SKM-1 treated with dmso at 0.1 percent for 144 hours (cell line): ENCODE measurements around the gene MAZ.
"Not testable (repeated sequence)": the region's sequence is repeated elsewhere in the genome, so short reads cannot be mapped to it uniquely, and the experiment has no call there.

Experiments
- DNase-seq: peaks from one replicate; lab custom pipeline; 2025; ENCODE audit not compliant: unreplicated experiment; lab: John Stamatoyannopoulos, UW

Gene MAZ

GRCh38 chr16:29806099-29806579, at the start of gene MAZ:
MAZ (plus strand) TSS chr16:29806529; CDS start chr16:29806702, 173 bp downstream.
- peak; percentile 80 for DNase-seq

DNA sequence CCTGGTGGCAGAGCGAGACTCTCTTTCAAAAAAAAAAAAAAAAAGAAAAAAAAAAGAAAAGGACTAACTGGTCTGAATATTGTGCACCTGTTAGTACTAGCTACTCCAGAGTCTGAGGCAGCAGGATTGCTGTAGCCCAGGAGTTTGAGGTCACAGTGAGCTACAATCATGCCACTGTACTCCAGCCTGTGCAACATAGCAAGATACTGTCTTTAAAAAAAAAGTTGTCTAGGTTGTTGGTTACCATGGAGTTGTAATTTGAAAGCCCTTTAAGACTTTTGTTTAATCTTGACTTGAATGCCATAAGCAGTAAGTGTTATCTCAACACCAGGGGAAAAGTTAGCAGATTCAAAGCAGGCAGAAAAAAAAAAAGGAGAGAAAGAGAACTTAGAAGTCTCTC, 49.7 kb upstream of the MAZ start:
- DNase-seq = no peak

GRCh38 chr16:29757086-29757485, 49.2 kb upstream of the MAZ start:
- DNase-seq = not testable (repeated sequence)

DNA sequence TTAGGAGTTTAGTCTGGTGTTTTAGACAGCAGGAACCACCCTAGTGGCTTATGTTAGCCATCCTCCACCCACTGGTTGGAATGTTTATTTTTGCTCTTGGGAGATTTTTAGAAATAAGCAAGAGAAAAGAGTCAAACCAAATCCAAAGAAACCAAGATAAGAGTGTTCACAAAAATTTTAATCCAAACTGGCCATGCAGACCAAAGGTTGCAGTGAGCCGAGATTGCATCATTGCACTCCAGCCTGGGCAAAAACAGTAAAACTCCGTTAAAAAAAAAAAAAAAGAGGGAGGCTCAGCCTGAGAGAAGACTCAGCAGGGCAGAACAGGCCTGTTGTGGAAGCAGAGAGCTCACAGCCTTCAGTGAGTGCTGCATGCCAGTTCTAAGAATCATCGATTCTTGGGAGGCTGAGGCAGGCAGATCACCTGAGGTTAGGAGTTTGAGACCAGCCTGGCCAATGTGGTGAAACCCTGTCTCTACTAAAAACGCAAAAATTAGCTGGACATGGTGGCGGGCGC, 48.3 kb upstream of the MAZ start:
- no peak for DNase-seq

- no peak for DNase-seq
Observed at GRCh38 chr16:29760567-29761279, 45.6 kb upstream of the MAZ start.

- not testable (repeated sequence) for DNase-seq
Observed at GRCh38 chr16:29761280-29761651, 45.1 kb upstream of the MAZ start.

DNA sequence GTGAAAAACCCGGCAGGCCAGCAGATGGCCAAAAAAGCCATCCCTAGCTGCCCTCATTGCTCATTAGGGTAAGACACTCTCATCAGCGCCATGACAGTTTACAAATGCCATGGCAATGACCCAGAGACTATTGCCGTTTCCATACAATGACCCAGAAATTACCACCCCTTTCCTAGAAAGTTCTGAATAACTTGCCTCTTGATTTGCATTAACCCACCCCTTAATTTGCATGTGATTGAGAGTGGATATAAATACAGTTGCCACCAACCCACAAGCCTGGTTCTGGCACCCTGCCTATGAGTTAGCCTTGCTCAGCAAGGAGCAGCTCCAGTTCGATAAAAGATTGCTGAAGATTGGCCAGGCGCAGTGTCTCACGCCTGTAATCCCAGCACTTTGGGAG, 44.4 kb upstream of the MAZ start:
- DNase-seq = no peak

GRCh38 chr16:29763326-29763725, 43.0 kb upstream of the MAZ start:
- no peak for DNase-seq

DNA sequence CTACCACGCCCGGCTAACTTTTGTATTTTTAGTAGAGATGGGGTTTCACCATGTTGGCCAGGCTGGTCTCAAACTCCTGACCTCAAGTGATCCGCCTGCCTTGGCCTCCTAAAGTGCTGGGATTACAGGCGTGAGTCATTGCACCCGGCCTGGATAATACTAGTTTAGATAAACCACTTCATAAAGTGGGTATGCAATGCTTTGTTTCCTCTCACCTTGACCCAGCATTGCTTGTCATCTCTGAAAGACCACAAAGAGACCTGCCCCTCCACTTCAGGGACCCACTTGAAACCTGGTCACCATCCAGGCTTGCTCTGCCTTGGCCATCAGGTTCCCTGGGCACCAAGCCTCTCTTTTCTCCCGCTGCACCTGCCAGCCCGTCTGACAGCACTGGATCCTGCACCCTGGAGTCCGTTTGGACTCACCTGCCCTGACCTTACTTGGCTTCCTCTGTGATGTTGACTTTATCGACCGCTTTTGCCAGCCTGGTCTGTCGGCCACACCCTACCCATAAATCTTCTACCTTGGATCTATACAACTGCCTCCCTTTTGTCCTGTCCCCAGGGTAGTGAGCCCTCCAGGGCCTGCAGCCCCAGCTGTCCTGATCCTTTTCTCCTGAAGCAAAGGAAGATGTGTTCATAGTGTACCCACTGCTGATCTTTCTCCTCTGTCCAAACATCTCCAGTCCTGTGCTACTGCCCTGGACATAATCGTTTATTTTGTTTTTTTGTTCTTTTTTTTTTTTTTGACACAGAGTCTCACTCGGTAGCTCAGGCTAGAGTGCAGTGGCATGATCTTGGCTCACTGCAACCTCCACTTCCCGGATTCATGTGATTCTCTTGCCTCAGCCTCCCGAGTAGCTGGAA, 40.9 kb upstream of the MAZ start:
- no peak for DNase-seq

DNA sequence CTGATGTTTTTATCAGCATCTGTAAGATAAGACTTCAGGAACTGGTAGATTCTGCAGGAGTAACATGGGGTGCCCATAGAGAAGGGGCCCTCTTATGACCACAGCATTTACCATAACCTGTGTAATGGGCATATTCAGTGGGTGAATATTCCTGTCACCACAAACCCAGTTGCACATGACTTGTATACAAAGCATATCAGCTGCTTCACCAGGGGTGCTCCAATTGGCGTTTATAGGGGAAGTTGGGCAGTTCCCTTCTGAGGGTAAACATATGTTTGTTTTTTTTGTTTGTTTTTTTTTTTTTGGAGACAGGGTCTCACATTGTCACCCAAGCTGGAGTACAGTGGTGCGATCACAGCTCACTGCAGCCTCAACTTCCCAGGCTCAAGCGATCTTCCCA, 39.8 kb upstream of the MAZ start:
- DNase-seq = no peak

GRCh38 chr16:29767062-29767461, 39.3 kb upstream of the MAZ start:
- DNase-seq = no peak

DNA sequence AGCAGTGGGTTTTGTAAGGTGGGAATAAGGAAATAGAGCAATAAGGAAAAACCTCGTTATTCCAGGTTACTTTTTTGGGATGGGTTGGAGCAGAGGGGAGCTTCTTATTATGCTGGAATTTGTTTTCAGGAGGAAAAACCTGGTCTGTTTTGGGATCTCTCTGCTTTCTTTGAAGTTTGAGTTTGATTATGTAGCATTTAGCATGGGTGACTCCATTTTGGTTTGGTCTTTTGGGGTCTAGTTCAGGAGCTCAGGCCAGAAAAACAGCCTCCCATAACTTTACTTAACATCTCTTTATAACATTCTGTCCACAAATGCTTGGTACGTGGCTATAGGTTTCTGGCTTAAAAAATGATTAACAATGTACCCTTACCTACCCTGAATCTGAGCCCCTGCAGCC, 36.8 kb upstream of the MAZ start:
- no peak for DNase-seq

DNA sequence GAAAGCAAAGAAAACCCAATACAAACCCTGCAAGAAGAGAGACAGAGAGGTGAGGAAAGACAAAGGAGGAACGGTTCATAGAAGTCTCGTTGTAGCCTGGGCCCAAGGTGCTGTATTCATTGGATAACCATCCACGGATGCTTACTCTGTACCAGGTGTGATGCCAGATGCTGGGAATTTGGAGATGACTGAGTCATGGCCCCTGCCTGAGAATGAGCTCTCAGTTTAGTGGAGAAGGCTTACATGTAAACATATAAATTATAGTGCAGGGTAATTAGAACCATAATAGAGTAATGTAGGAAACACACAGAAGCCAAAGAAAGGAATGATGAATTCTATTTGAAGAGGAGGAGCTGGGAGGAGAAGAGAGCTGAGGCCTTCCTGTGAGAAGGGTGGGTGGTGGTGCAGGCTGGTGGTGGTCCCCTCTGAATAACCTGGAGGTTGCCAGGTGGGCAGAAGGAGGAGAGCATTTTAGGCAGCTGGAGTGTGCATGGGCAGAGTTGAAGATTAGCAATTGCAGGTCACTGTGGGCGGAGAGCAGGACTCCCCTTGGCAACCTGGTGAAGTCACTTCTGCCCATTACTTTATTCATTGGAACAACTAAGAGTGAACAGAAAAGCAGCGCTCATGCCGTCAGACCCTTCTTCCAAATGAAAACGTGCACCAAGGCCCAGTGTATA, 35.9 kb upstream of the MAZ start:
- DNase-seq = no peak

GRCh38 chr16:29772330-29772729, 34.0 kb upstream of the MAZ start:
- not testable (repeated sequence) for DNase-seq

DNA sequence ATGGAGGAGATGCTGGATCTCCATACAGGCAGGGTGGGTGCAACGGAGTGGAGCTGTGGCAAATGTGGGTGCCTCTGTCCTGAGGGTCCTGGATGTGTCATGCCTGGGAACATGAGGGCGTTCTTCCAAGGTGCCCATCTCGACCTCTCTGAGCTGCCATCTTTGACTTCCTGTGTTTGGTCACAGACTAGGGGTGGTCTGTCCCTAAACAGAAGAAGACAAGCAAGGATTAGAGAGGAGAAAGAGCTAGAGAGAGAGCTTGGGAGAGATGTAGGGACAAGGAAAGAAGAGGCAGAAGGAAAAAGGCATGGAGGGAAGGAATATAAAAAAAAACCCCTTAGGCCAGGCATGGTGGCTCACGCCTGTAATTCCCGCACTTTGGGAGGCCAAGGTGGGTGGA, 31.6 kb upstream of the MAZ start:
- DNase-seq = no peak

DNA sequence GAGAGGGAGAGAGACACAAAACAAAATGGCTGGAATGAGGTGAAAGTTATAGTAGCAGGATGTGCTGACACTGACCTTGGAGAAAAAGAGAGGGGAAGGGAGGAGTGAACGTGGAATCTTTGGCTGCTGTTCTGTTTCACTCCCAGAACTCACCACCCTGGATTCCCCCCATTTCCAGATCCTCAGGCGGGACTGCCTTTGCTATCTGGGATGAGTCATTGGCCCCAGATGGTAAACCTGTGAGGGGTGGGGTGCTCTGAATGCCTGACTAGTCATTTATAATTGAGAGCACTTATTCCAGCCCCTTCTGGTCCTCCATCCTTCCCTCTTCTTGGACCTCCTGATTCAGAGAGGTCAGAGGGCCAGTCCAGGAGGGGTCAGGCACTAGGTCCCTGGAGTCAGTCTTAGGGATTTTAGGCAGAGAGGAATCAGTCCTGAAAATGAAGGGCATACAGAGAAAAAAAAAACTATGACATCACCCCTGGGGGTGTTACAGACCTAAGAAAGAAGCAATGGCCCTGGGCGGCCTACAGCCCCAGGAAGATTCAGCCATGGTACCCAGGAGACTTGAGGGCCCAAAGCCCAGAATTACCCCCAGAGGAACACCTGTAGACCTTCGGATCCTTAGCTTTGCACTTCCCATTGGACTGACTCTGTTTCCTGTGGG, 30.5 kb upstream of the MAZ start:
- DNase-seq = no peak

- no peak for DNase-seq
Observed at GRCh38 chr16:29777576-29778350, 28.6 kb upstream of the MAZ start, which contains the start of gene ZG16. ZG16 (plus strand) TSS chr16:29778256; CDS start chr16:29779267, 1,011 bp downstream.

- DNase-seq = no peak
Observed at GRCh38 chr16:29779474-29779873, 26.9 kb upstream of the MAZ start.

GRCh38 chr16:29783094-29783953, 23.0 kb upstream of the MAZ start:
- not testable (repeated sequence) for DNase-seq
